Measurements from ENCODE around the gene LPIN2.
A peak's percentile ranks its signal among the peaks of the same experiment; 100 is the strongest.
"Not testable (repeated sequence)": the region's sequence is repeated elsewhere in the genome, so short reads cannot be mapped to it uniquely, and the experiment has no call there.

LPIN2 gene

DNA sequence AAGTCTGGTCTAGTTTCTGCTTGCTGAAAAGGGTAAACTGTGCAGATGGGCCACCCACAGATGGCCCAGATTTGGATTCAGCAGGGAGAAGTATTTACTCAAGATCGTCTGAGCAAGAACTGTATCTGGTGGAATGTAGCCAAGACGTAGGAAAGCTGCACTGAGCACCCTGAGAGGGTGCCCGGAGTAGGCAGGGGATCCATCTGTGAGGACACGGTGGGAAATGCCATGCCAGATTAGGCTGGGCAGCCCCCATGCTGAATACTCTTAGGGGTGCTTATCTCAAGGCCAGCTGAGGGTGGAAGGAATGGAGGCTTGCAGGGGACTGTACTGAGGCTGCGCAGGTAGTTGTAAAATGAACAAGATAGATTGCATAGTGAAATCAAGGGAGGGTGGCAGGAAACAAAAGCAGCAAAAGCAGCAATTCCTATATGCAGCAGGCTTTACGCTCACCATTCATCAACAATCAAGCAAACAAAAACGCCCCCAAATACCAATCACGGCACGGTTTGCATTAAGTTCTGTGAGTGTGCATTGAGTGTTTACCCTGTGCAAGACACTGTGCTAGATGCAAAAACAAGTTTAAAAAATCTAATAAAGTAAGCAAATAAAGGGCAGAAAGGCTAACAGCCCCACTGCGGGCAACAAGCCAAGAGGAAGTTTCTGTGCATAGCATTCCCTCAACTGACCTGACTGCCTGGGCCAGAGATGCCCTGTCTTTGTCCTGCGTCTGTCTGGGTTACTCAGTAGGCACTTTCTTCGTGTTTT, 32.2 kb upstream of the LPIN2 start:
- no peak for DNase-seq

DNA sequence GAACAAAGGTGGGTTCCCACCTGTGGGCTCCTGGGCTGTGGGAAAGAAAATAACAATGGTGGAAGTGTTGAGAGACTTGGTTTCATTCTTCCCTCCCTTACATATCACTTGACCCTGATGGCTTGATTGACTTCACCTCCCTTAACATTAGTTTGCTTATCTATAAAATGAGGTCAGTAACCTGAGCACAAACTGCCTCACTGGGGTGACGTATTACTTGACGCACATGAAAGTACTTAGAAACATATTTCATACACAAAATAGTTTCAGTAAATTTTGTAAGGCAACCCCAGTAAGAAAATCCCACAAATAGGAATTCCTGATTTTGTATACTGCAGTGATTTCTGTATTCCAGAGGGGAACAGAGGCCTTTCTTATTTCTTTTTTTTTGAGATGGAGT, 29.4 kb upstream of the LPIN2 start:
- no peak for DNase-seq

DNA sequence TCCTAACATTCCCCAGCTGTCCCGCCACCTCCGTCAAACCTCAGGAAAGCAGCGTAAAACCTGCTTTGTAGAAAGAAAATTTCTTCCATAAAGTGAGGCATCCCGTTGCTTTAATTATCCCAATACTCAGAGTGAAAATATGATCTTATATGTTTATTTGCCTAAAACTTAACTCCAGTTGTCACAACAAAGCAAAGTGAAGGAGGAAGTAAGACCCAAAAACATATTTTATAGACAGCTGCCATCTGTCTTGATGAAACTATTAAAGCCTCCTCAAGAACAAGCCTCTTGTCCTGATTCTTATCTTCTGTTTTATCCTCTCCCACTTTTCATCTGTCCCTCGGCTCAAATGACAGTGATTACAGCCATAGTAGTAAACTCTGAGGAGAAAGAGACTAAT, 28.9 kb upstream of the LPIN2 start:
- DNase-seq = no peak

DNA sequence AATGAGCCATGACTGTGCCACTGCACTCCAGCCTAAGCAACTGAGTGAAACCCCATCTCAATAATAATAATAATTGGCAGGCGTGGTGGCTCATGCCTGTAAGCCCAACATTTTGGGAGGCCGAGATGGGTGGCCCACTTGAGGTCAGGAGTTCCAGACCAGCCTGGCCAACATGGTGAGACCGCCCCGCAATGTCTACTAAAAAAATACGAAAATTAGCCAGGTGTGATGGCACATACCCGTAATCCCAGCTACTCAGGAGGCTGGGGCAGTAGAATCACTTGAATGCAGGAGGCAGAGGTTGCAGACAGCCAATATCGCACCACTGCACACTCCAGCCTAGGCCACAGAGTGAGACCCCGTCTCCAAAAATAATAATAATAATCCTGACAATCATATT, 27.9 kb upstream of the LPIN2 start:
- DNase-seq = no peak

DNA sequence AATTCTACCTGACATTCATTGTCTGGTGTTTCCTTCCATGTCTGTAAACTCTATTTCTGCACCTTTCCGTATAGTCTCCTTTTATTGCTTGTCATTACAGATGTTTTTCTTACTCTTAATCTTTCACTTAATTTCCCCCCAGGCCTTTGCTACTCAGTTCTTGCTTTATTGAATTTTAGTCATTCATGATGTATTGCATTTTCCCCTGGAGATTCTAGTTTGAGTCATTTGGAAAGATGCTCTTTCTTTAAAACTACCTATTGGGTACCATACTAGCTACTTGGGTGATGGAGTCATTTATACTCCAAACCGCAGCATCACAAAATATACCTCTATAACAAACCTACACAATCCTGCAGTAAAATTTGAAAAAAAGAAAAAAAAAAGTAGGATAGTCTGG, 27.2 kb upstream of the LPIN2 start:
- no peak for DNase-seq

DNA sequence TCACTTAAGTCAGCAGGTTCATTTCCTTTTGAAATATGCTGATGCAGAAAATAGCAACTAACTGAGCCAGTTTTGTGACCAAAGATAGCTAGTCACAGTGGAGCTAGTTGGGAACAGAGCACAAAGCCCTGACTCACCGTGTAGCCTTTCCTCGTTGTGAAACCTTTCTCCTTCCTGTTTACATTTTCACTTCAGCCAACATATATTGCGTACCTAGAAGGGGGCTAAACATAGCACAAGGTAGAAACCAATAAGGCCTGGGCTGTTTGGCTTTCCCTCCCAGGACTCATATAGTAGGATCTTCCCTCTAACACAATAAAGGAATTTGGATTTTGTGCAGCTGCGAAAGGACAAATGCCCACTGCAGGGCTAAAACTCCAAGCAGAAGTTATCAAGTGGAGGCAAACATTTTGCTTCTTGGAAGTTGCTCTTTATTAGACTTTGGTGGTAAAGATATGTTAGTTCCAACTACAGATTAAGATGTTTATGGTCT, 24.5 kb upstream of the LPIN2 start:
- DNase-seq = no peak

DNA sequence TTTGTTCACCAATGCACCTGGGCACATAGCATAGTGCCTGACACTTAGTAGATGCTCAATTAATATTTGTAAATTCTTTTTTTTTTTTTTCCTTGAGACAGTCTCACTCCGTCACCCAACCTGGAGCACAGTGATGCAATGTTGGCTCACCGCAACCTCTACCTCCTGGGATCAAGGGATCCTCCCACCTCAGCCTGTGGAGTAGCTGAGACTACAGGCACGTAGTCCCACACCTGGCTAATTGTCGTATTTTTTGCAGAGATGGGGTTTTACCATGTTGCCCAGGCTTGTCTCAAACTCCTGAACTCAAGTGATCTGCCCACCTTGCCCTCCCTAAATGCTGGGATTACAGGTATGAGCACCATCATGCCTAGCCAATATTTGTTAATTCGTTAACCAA, 23.2 kb upstream of the LPIN2 start:
- no peak for DNase-seq

DNA sequence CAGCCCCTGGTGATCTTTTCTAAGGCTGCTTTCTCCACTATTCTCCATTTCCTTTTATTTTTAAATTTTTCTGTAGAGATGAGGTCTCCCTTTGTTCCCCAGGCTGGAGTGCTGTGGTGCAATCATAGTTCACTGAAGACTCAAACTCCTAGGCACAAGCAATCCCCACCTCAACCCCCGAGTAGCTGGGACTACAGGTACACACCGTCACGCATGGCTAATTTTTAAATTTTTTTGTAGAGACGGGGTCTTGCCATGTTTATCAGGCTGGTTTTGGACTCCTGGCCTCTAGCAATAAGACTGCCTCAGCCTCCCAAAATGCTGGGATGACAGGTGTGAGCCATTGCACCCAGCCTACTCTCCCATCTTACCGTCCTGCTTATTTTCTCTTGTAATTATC, 22.7 kb upstream of the LPIN2 start:
- no peak for DNase-seq

DNA sequence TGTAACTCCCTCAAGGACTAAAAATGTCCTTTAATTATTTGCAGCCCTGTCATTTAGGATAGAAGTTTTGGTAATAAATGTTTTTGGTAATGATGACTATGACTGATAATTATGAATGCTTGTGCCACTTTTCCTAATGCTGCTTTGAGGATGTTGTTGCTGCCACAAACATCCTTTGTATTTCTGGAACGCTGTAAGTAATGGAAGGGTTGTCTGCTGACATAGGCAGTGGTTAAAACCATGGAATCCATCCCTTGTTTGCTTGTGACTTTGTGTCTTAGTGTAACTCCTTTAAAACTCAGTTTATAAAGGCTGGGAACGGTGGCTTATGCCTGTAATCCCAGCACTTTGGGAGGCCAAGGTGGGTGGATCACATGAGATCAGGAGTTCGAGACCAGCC, 19.8 kb upstream of the LPIN2 start:
- no peak for DNase-seq

DNA sequence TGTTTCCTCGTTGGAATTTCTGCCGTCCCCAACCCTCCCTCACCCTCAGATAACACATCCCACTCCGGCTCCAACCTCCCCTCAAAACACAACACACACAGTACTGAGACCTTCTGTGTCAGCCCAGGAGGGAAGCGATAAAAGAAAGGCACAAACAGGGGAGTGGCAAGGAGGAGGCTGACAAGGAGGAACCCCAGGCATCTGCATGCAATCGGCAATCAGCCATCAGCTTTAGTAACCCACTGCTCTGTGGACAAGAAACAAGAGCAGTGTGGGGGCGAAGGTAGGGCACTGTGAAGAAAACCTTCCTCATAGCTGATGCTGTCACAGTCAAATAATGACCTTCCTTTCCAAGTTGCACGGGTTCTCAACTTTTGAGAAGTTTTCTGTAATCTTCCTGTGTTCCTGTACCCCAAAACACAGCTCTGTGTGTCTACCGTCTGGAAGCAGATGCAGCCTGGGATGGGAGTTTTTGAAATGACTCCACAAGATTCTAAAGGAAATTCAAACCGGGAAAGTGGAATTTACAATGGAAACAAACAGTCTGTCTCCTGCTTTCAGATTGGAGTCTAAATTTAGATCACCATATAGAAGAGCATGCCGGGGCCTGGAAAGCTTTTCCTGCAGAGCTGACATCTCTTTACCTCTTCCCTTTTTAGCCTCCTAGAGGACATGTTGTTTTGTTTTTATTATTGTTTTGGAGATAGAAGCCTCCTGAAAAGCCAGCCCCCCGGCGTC, 16.4 kb upstream of the LPIN2 start:
- DNase-seq = no peak

DNA sequence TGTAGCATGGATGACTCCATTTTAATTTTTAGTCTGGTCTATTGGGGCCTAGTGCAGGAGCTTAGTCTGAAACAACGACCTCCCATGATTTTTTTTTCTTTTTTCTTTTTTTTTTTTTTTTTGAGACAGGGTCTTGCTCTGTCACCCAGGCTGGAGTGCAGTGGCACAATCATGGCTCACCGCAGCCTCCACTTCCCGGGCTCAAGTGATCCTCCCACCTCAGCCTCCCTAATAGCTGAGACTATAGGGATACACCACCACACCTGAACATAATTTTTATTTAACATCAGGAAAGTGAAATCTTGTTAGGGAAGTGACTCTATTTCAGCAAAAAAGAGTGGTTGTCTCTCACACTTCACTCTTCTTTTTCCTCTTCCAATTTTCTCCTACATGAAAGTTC, 15.2 kb upstream of the LPIN2 start:
- DNase-seq = not testable (repeated sequence)

DNA sequence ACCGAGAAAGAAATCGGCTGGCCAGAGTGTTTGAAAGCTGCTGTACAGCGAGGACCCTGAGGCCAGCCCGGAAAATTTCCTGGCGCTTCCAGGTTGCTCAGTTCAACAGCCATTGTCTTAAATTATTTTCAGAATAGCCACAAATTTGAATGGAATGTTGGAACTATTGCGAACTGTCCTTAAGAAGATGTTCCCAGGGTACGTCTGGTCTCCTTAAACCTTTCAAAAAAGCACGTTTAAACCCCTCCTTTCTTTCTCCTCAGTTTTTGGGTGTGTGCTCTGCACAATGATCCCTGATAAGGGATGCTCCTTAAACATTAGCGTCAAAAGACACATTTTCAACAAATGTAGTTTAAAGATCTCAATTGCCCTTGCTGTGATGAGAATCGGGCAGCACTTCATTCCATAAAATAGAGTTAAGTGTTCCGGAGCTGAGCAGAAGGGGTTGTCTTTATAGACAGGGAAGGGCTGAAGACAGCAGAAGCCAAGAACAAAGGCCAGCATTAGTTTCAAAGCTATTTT, 14.5 kb upstream of the LPIN2 start:
- no peak for DNase-seq

DNA sequence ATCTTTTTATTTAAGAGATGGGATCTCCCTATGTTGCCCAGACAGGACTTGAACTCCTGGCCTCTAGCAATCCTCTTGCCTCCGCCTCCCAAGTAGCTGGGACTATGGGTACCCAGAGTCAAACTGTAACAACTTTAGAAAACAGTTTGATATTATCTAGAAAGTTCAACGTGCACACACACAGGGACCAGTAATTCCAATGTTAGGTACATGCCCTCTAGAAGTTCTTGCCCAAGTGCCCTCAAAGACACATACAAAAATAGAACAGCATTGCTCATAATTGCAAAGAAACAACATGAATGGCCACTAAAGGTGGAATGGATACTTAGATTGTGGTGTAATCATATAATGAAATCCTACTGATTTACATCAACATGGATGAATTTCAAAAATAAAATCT, 12.6 kb upstream of the LPIN2 start:
- DNase-seq = no peak

DNA sequence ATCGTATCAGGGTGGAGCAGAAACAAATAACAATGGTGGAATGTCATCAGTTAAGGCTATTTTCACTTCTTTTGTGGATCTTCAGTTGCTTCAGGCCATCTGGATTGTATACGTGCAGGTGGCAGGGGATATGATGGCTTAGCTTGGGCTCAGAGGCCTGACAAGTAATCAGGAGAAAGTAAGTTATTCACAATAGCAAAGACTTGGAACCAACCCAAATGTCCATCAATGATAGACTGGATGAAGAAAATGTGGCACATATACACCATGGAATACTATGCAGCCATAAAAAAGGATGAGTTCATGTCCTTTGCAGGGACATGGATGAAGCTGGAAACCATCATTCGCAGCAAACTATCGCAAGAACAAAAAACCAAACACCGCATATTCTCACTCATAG, 10.7 kb upstream of the LPIN2 start:
- DNase-seq = not testable (repeated sequence)

DNA sequence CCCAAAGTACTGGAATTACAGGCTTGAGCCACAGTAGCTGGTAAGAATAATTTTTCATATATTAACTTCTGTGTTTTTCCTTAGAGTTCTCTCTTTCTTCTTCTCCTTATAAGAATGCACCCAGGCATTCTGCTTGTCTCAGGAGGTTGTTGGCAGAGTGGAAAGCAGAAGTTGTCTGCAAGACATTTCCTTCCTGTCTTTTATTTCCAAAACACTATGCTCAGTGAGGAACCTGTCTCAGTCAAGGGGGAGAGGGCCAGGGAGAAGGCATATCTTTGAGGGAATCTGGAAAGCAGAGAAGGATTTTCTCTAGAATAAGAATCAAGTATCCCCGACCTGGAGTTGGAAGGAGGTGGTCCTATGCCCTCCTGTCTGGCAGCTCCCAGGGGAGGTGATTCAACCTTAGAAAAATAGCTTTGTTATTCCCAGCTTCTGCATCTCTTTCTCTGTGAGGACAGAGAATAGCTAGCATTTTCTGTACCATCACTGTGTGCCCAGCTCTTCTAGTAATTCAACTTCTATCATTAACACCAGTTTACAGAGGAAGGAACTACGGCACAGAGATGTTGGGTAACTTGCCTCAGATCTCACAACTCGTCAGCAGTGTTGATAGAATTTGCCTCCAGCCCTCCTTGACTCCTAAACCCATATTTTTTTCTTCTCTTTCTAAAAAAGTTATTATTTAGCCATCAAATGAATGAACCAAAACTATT, 3.8 kb upstream of the LPIN2 start:
- DNase-seq = no peak

DNA sequence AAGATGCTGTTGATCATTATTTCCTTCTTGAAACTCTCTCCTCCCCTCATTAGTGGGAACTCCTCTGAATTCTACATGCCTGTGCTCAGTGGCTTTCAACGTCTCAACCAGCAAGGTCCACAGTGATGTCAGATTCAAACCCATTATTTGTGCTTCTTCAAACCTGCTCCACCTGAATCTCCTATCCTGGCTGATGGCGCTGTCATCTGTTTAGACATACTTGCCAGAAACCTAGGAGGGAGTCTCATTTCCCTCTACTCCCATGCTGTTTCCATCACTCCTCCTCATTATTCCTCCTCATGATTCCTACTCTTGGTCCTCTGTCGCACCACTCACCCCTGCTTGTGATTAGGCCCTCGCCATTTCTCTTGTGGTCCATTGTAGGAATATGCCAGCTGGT, 2.9 kb upstream of the LPIN2 start:
- no peak for DNase-seq

DNA sequence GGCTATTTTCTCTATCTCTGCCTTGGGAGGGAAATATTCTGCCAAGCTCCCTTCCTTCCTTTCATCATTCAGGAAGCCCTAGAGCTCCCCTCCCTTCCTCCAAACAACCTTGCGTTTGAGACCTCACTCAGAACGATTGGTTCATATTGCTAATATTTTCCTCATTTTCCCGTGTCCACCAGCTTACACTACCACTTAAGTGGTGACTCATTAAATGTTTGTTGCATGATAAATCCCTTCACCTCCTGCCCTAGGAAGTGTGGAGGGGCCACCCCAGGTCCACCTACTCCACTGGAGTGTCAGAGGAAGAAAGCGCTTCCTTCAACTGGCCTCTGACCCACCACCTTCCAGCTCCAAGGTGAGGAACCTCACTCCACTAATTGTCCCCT, 2.3 kb upstream of the LPIN2 start:
- no peak for DNase-seq

DNA sequence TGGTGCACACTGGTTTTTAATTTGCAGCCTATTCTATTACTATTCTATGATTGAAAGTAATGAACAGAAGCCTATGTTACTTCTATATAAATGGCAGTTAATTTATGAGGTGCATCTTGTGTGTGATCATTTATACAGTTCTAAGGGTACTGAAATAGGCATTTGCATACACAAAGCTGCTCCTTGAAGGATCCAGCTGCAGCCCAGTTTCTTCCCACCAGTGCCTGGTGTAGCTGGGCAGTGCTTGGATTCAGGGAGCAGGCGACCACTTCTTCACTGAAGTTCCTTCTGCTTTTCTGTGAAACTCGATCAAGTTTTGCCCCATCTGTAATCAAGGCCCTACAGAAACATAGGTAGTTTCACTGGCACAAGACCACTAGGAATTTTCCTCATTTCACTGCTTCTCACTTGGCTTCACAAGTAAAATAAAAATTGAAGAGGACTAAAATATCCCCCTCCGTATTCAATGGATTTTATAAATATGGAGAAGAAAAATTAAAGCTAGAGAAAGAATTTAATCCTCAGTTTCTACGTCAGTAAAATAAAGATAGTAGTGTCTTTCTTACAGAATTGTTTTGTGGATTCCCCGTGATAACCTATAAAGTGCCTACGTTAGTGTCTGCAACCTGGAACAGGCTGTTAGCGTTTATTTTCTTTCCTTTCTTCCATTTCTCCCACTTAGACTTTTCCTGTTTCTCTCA, 1.7 kb upstream of the LPIN2 start:
- no peak for DNase-seq

DNA sequence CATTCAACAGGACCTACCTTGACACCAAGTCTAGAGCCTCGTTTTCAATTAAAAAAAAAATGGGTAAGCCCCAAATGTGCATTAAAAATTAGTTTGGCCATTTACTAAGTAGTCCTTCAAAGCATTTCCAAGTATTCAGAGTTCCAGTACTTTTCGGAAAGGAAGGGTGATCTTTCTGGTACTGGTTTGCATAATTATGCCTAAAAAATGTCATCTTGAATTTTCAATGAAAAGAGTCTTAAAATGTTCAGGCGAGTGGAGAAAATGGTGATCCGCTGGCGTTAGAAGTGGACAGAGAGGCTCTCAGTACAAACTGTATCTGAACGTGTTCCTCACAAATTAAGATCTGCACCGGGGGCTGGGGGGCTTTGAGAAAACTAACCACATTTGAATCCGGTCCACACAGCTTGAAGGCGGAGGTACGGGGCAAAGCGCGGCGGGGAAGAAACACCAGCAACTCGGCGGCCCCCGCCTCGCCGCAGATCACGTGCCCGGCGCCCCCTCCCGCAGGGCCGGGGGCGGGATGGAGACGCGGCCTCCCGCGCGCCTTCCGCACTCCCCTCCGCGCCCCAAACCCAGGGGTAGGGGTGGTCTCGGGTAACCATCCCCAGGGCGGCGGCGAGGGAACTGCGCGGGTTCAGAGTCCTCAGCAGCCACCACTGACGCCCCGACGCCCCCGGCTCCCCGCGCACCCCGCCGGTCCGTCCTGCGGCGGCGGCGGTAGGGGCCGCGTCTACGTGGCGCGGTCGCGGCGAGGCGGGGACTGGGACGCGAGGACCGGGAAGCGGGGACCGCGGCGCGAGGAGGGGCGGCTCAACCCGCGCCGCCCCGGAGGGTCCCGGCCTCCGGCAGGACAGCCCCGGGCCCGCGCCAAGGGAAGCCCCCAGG, 564 bp downstream of the LPIN2 start:
- DNase-seq = peak; percentile 48

DNA sequence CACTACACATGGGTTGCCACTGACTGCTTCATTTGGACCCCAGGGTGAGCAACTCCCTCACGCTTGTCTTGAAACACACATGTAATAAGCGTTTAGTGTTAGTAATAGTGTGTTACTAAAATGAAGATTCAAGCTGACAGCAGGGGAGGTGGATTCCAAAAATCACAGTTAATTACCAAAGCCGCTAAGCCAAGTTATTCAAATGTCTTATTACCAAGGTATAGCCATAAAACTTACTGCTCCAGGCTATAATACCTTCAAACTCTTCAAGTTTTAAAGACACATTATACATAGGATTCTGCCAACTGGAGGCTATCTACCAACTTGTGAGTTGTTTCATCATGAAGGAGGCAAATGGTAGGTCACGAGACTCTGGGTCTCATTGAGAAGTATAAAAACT, 2.9 kb downstream of the LPIN2 start:
- no peak for DNase-seq

DNA sequence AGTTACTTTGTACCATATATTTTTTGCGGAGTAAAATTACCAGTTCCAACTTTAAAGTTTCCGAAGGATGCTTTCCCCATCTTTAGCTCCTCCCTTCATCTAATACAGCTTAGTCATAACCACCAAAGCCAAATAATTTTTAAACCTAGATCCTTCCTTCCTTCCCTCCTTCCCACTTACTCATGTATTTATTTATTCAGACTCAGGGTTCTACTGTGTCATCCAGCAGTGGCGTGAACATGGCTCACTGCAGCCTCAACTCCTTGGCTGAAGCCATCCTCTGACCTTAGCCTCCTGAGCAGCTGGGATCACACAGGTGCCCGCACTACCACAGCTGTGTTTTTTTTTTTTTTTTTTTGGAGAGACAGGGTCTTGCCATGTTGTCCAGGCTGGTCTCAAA, 4.4 kb downstream of the LPIN2 start:
- DNase-seq = no peak

DNA sequence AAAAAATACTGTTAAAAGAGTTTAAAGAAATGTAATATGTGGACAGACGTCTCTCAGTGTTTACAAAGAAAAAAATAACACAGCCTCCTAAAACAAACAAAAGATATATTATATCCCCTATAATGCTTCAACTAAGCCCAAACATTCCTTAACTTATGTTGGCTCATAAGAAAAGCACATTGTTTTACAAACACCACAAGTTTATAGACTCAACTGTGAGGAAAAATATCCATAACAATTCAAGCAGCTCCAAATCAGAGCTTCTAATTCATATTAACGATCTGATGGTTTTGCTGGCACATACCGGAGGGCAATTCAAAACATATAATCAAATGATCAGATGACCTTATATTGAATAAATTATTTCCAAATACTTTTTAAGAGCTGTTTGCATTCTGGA, 5.5 kb downstream of the LPIN2 start:
- DNase-seq = no peak

Measured in effector CD4-positive, alpha-beta T cell (primary cell).